Osteoblast (primary cell): ENCODE measurements around the gene FAM53A. TPM values are rescaled to one million over a fixed set of nuclear protein-coding genes. Genes with fewer than 3 reads are reported as not detected.

Experiments
- DNase-seq: peaks from one replicate; pipeline ENCODE4 v3.0.0; 2011; ENCODE audit warnings: low spot score, mixed read lengths; ENCODE audit not compliant: insufficient read length; ENCODE audit errors: missing footprints
- H2AFZ ChIP-seq: 2 replicates; pipeline ENCODE4 v1.6.0; 2011; ENCODE audit warnings: mild to moderate bottlenecking, low read length
- H3K27ac ChIP-seq: 2 replicates; pipeline ENCODE4 v1.5.1; 2011; ENCODE audit warnings: mild to moderate bottlenecking, low read depth, low read length, moderate library complexity
- H3K27me3 ChIP-seq: 2 replicates; pipeline ENCODE4 v1.6.0; 2012; ENCODE audit warnings: mild to moderate bottlenecking, control low read depth, inconsistent platforms, low read length, moderate library complexity; ENCODE audit not compliant: insufficient read depth
- H3K36me3 ChIP-seq: 2 replicates; pipeline ENCODE4 v1.5.1; 2011; ENCODE audit warnings: mild to moderate bottlenecking, low read length, control low read depth, moderate library complexity; ENCODE audit not compliant: insufficient read depth
- H3K4me1 ChIP-seq: 2 replicates; pipeline ENCODE4 v1.5.1; 2011; ENCODE audit warnings: mild to moderate bottlenecking, low read length, control low read depth, moderate library complexity; ENCODE audit not compliant: insufficient read depth
- H3K4me2 ChIP-seq: 2 replicates; pipeline ENCODE4 v1.6.0; 2011; ENCODE audit warnings: mild to moderate bottlenecking, low read length; ENCODE audit not compliant: insufficient read depth
- H3K4me3 ChIP-seq: fragments of 200-600 bp; sonication (generic); 3 replicates; pipeline ENCODE4 v1.5.1; 2012; ENCODE audit warnings: mild to moderate bottlenecking, low read length, inconsistent platforms; ENCODE audit not compliant: insufficient read depth
- H3K79me2 ChIP-seq: 2 replicates; pipeline ENCODE4 v1.6.0; 2012; ENCODE audit warnings: mild to moderate bottlenecking, low read length, control low read depth, inconsistent platforms; ENCODE audit not compliant: insufficient read depth
- H3K9me3 ChIP-seq: 2 replicates; pipeline ENCODE4 v1.5.1; 2011; ENCODE audit warnings: low read depth, low read length, control low read depth
- H4K20me1 ChIP-seq: 2 replicates; pipeline ENCODE4 v1.6.0; 2012; ENCODE audit warnings: mild to moderate bottlenecking, low read length, control low read depth; ENCODE audit not compliant: insufficient read depth
- total RNA-seq: library from RNA; depleted of rRNA; stranded (reverse); fragments of >200 nt; gene quantifications from 2 replicates; pipeline ENCODE4 v1.2.3, GENCODE V29; 2012
- TF ChIP-seq, protein P1 (sequence below): IDR thresholded peaks from 2 replicates; pipeline ENCODE4 v1.5.1; 2011; ENCODE audit warnings: mild to moderate bottlenecking, low read depth, low read length, moderate library complexity; ENCODE audit errors: extremely low read depth

The FAM53A gene
- total RNA-seq, 1 donor, result 4.3 TPM

- no peaks in the 10 kb centered on the region for H3K79me2 ChIP-seq
- no peak overlapping the region for H3K27ac ChIP-seq
- no peak overlapping the region for H3K4me3 ChIP-seq
- no peaks in the 10 kb centered on the region for H3K4me1 ChIP-seq
- no peaks in the 10 kb centered on the region for H3K36me3 ChIP-seq
- DNase-seq, result peak; percentile 81
- no peak overlapping the region for H3K4me2 ChIP-seq
- H2AFZ ChIP-seq, result no peak overlapping the region
- peaks cover 4% of the 10 kb centered on the region for H3K27me3 ChIP-seq
- no peaks in the 10 kb centered on the region for H3K9me3 ChIP-seq
- no peaks in the 10 kb centered on the region for H4K20me1 ChIP-seq
- TF ChIP-seq, protein P1, sequence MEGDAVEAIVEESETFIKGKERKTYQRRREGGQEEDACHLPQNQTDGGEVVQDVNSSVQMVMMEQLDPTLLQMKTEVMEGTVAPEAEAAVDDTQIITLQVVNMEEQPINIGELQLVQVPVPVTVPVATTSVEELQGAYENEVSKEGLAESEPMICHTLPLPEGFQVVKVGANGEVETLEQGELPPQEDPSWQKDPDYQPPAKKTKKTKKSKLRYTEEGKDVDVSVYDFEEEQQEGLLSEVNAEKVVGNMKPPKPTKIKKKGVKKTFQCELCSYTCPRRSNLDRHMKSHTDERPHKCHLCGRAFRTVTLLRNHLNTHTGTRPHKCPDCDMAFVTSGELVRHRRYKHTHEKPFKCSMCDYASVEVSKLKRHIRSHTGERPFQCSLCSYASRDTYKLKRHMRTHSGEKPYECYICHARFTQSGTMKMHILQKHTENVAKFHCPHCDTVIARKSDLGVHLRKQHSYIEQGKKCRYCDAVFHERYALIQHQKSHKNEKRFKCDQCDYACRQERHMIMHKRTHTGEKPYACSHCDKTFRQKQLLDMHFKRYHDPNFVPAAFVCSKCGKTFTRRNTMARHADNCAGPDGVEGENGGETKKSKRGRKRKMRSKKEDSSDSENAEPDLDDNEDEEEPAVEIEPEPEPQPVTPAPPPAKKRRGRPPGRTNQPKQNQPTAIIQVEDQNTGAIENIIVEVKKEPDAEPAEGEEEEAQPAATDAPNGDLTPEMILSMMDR, result no peak
These were observed 83.1 kb downstream of the FAM53A start for GRCh38 chr4:1600811-1601532.

DNA sequence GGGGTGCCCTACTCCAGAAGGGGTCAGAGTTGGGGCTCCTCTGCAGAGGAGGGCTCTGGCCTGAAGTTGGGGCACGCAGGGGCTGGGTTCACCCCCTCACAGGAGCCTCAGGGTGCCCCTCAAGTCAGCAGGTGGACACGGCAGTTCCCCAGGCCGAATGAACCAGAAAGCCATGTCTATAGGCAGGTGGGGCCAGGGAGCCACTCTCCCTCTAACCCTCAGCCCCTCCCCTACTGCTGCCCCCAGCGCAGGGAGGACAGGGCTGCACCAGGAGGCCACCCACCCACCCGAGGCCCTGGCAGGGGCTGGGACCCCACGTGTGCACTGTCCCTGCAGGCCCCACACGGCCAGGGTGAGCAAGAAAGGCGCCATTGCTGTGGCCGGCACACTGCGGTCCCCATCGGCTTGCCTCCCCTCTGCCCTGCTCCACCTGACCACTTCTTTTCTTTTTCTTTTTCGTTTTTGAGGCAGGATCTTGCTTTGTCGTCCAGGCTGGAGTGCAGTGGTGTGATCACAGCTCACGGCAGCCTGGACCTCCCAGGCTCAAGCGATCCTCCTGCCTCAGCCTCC is 83.8 kb downstream of the FAM53A start:
- Histone ChIP-seq H3K79me2 (no peaks in the 10 kb centered on the region), H3K9me3 (no peaks in the 10 kb centered on the region), H3K27ac (no peak overlapping the region), H3K4me2 (no peak overlapping the region), H4K20me1 (no peaks in the 10 kb centered on the region), H3K36me3 (no peaks in the 10 kb centered on the region), H3K4me3 (no peak overlapping the region), H2AFZ (no peak overlapping the region), H3K27me3 (peaks cover 4% of the 10 kb centered on the region), H3K4me1 (no peaks in the 10 kb centered on the region)
- DNase-seq, result peak; percentile 85
- TF ChIP-seq, protein P1, result no peak

DNA sequence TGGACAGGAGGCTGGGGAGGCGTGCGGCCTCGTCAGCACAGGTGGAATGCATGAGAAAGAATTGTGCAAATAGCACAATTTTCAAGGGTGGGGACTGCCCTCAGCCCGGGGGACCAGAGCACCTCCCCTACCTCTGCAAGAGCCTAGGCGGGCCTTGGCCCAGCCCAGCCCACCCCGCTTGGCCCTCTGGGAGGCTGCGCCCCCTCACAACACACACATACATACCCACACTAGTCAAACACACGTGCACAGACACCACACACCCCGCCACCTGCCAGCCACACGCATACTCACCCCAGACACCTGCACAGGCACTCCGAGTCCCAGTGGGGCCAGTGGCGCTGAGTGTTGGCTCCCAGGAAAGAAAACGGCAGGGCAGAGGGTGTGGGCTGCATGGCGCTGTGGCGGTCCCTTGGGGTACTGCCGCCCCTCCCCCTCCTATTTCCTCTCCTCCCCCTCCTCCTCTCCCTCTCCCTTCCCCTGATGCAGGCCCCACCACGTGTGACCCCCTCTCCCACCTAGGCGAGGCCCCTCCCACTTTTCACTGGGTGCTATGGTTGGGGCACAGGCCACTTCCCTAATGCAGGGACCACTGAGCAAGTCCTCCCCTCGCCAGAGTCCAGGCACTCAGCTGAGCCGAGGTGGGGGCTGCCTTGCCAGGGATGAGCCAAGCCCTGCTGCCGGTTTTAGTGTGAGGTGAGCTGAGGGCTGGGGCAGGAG is 84.5 kb downstream of the FAM53A start:
- TF ChIP-seq, protein P1, result no peak
- H3K79me2 ChIP-seq, result no peaks in the 10 kb centered on the region
- H3K27me3 ChIP-seq, result no peaks in the 10 kb centered on the region
- H3K4me2 ChIP-seq, result no peak overlapping the region
- no peak overlapping the region for H3K4me3 ChIP-seq
- peak; percentile 77 for DNase-seq
- no peaks in the 10 kb centered on the region for H3K4me1 ChIP-seq
- no peaks in the 10 kb centered on the region for H3K9me3 ChIP-seq
- no peak overlapping the region for H2AFZ ChIP-seq
- H4K20me1 ChIP-seq, result no peaks in the 10 kb centered on the region
- no peaks in the 10 kb centered on the region for H3K36me3 ChIP-seq
- no peak overlapping the region for H3K27ac ChIP-seq

DNA sequence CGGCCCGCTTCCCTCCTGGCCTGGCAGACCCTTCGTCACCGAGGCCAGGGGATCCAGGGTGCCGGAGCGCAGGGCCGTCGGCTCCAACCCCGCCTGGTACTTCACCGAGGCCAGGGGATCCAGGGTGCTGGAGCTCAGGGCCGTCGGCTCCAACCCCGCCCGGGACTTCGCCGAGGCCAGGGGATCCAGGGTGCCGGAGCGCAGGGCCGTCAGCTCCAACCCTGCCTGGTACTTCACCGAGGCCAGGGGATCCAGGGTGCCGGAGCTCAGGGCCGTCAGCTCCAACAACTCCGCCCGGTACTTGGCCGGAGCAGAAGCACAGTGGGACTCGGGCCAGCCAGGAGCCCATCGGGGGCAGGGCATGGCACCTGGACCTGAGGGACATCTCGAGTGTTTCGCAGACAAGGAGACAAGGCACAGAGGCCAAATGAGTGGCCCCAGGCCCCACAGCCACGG is 85.1 kb downstream of the FAM53A start:
- H4K20me1 ChIP-seq, result no peaks in the 10 kb centered on the region
- peak; percentile 69 for DNase-seq
- peaks cover under 1% of the 10 kb centered on the region for H3K27me3 ChIP-seq
- TF ChIP-seq, protein P1, result no peak
- H3K79me2 ChIP-seq, result no peaks in the 10 kb centered on the region
- H3K36me3 ChIP-seq, result no peaks in the 10 kb centered on the region
- H2AFZ ChIP-seq, result no peak overlapping the region
- H3K9me3 ChIP-seq, result no peaks in the 10 kb centered on the region
- H3K27ac ChIP-seq, result no peak overlapping the region
- no peaks in the 10 kb centered on the region for H3K4me1 ChIP-seq
- no peak overlapping the region for H3K4me3 ChIP-seq
- H3K4me2 ChIP-seq, result no peak overlapping the region
